ENCODE data around the gene FUBP1.
"Not testable (repeated sequence)": the region's sequence is repeated elsewhere in the genome, so short reads cannot be mapped to it uniquely, and the experiment has no call there.

FUBP1 gene, protein sequence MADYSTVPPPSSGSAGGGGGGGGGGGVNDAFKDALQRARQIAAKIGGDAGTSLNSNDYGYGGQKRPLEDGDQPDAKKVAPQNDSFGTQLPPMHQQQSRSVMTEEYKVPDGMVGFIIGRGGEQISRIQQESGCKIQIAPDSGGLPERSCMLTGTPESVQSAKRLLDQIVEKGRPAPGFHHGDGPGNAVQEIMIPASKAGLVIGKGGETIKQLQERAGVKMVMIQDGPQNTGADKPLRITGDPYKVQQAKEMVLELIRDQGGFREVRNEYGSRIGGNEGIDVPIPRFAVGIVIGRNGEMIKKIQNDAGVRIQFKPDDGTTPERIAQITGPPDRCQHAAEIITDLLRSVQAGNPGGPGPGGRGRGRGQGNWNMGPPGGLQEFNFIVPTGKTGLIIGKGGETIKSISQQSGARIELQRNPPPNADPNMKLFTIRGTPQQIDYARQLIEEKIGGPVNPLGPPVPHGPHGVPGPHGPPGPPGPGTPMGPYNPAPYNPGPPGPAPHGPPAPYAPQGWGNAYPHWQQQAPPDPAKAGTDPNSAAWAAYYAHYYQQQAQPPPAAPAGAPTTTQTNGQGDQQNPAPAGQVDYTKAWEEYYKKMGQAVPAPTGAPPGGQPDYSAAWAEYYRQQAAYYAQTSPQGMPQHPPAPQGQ

GRCh38 chr1:77978969-77979876, at the start of gene FUBP1:
Gene FUBP1 (minus strand): TSS chr1:77979072. CDS start chr1:77979004, 68 bp downstream.
- peak; percentile 76 for TF ChIP-seq CTCF (IDR thresholded peaks at IDR 0.05; ENCODE audit: low read depth, low read length)
- DNase-seq (ENCODE audit: low read depth, low spot score) = peak; percentile 99
- in situ Hi-C loops (cut with HindIII; ENCODE audit: low sequenced_read_pairs) = no loop called here
- peak within 1 kb of the TSS; percentile 100 for H3K4me3 ChIP-seq (ENCODE audit: low read depth, low read length)

GRCh38 chr1:78021134-78021533, 42.3 kb upstream of the FUBP1 start:
- in situ Hi-C loops (cut with HindIII; ENCODE audit: low sequenced_read_pairs); H3K4me3 ChIP-seq (ENCODE audit: low read depth, low read length); DNase-seq (ENCODE audit: low read depth, low spot score): not testable (repeated sequence)

DNA sequence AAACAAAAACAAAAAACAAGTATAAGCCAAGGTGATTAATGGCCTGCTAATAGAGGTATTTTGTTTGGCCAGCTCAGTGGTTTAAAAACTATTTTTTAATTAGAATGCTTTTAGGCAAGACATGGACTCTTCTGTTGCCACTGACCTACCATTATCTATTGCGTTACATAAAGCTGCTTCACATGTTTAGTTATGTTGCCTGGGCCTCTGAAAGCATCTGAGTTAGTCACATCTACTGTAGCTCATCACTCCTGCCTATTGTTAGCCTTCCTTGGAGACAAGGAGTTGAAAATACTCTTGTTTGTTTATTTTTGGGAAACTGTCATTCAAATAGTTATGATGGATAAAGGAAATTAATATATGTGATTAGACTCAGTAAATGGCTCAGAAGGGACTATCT, 40.2 kb upstream of the FUBP1 start:
- DNase-seq (ENCODE audit: low read depth, low spot score) = no peak
- TF ChIP-seq CTCF (IDR thresholded peaks at IDR 0.05; ENCODE audit: low read depth, low read length) = no peak
- in situ Hi-C loops (cut with HindIII; ENCODE audit: low sequenced_read_pairs) = no loop called here
- no peak overlapping the region for H3K4me3 ChIP-seq (ENCODE audit: low read depth, low read length)

DNA sequence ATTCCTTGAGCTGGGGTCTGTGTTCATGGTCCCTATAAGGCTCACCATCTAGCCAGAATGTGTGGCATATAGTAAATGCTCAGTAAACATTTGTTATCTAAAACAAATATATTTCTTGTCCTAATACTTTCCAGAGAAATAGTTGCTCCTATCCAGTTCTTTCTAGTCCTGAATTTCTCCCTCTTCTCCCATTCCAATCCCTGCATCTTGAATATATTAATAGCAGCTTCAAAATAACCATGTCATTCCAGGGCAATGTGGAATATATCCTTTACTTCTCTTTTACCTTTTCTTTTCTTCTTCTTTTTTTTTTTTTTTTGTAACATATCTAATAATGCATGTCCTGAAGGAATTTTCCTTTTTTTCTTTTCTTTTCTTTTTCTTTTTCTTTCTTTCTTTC, 36.3 kb upstream of the FUBP1 start:
- in situ Hi-C loops (cut with HindIII; ENCODE audit: low sequenced_read_pairs) = no loop called here

GRCh38 chr1:78011050-78011449, 32.2 kb upstream of the FUBP1 start:
- no peak for TF ChIP-seq CTCF (IDR thresholded peaks at IDR 0.05; ENCODE audit: low read depth, low read length)
- in situ Hi-C loops (cut with HindIII; ENCODE audit: low sequenced_read_pairs) = no loop called here
- H3K4me3 ChIP-seq (ENCODE audit: low read depth, low read length) = no peak overlapping the region
- no peak for DNase-seq (ENCODE audit: low read depth, low spot score)

More for the DNA sequence above, 36.3 kb upstream of the FUBP1 start:
- H3K4me3 ChIP-seq (ENCODE audit: low read depth, low read length) = no peak overlapping the region
- no peak for DNase-seq (ENCODE audit: low read depth, low spot score)
- TF ChIP-seq CTCF (IDR thresholded peaks at IDR 0.05; ENCODE audit: low read depth, low read length) = no peak

- peak; percentile 55 for DNase-seq (ENCODE audit: low read depth, low spot score)
- peak overlapping the region; percentile 35 for H3K4me3 ChIP-seq (ENCODE audit: low read depth, low read length)
- in situ Hi-C loops (cut with HindIII; ENCODE audit: low sequenced_read_pairs) = no loop called here
- TF ChIP-seq CTCF (IDR thresholded peaks at IDR 0.05; ENCODE audit: low read depth, low read length) = no peak
Measured at GRCh38 chr1:78009836-78010235, 31.0 kb upstream of the FUBP1 start.

Data from astrocyte of the spinal cord (primary cell).